ENCODE results near the gene RCOR2.
A peak's percentile ranks its signal among the peaks of the same experiment; 100 is the strongest.
"Not testable (repeated sequence)": the region's sequence is repeated elsewhere in the genome, so short reads cannot be mapped to it uniquely, and the experiment has no call there.

The RCOR2 gene

DNA sequence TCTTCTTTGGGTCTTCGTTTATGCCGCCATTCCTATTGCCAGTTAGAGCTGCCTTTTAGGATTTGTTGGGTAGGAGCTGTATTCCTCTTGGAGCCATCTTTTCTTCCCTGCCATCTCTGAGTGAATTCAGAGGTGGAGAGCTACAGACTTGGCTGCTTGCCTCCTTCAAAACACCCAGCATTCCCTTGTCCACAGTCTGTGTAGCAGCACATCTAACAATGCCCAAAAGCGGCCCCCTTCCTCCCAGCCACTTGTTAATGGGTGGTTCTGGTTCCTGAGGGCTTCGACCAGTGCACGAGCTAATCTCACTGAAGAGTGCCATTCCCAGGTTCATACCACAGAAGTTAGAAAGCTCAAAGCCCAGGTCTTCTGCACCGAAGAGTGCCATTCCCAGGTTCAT lies 40.3 kb downstream of the RCOR2 start:
- DNase-seq (ENCODE audit: low read depth) = no peak

GRCh38 chr11:63875506-63876065 lies 41.4 kb downstream of the RCOR2 start:
- no peak for DNase-seq (ENCODE audit: low read depth)

GRCh38 chr11:63874511-63874910 lies 42.5 kb downstream of the RCOR2 start:
- DNase-seq (ENCODE audit: low read depth) = no peak

DNA sequence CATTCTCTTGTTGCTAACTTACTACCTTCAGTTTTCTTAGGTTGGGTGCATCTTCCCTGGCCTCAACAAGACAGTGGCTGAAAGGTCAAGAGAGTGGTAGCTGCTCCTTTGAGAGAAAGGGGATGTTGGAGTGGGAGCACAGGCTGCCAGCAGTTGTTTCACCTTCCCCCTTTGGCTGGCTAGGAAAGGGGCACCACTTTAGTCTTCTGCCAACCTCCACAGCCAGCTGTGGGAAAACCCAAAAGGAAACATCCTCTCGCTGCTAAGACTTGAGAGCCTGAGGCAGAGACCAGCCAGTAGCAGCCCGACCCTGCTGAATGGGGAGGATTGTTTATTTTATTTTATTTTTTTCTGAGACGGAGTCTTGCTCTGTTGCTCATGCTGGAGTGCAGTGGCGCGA lies 43.7 kb downstream of the RCOR2 start:
- DNase-seq (ENCODE audit: low read depth) = no peak

GRCh38 chr11:63872800-63873197 lies 44.2 kb downstream of the RCOR2 start:
- DNase-seq (ENCODE audit: low read depth) = no peak

DNA sequence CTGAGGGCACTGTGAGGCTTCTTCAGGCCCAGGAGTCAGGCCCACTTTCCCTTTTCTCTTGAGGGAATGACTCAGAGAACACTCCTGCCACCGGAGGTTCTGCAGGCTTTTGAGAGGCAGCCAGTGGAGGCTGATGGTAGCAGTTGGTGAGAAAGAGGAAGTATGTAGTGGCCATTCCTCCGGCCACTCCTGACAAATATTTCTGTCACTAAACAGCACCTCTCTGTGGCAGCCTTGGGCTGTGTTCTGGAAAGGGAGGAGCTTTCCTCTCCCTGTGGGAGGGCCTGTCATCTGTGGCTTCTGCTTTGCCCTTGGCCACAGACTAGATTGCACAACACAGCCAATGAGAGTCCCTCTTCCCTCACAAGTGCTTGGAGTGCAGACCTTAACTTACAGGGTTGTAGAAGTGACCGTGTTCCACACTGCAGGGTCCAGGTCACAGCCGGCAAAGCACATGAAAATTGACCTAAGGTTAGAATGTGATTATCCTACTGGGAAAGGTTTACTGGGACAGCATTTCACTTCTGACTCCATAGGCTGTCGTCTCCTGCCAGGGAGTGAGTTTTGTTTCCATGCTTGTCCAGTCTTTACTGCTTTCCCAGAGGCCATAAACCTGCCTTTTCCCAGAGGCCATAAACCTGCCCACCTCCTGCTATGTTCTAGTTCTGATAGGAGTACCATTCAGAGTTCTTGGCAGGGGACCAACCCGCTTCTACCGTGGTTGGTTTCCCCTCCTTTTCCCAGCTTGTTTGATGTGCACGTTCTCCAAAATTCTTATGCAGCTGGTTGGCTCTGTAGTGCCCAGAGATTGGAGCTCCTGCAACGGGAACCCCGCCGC lies 44.8 kb downstream of the RCOR2 start:
- DNase-seq (ENCODE audit: low read depth) = peak; percentile 21

DNA sequence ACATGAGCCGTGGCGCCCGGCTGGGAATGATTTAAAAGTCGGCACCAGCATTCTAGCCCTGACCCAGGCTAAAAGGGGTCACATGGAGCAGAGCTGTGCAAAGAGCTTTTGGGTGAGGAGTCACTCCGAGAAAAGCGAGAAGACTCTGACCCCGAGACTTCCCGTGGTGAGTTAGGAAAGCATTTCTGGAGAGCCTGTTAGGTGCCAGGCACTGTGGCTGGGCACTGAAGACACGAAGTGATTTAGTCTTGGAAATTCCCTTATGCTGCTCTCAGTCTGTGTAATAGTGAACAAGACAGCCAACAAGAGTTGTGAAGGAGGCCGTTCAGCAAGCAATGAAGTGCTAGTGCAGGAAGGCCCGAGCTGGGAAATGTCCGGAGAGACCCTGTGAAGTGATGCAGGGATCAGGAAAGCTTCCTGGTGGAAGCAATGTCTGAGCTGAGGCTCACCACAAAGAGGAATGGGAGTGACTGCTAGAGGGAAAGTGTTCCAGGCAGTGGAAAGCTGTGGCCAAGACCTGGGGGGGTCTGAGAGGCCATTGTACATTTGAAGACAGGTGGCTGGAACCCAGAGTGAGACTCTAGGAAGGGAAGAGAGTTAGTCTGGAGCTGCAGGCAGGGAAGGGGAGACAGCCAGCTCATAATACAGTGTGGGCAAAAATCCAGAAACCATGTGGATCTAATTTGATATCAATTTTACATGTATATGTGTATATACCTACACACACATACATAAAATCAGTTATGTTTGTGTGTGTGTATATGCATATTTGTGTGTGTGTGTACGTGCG lies 46.4 kb downstream of the RCOR2 start:
- peak; percentile 5 for DNase-seq (ENCODE audit: low read depth)

GRCh38 chr11:63869683-63870082 lies 47.3 kb downstream of the RCOR2 start:
- DNase-seq (ENCODE audit: low read depth) = no peak

- DNase-seq (ENCODE audit: low read depth) = no peak
Measured at GRCh38 chr11:63869171-63869591, 47.8 kb downstream of the RCOR2 start.

- DNase-seq (ENCODE audit: low read depth) = no peak
Measured at GRCh38 chr11:63868399-63869064, 48.4 kb downstream of the RCOR2 start.

DNA sequence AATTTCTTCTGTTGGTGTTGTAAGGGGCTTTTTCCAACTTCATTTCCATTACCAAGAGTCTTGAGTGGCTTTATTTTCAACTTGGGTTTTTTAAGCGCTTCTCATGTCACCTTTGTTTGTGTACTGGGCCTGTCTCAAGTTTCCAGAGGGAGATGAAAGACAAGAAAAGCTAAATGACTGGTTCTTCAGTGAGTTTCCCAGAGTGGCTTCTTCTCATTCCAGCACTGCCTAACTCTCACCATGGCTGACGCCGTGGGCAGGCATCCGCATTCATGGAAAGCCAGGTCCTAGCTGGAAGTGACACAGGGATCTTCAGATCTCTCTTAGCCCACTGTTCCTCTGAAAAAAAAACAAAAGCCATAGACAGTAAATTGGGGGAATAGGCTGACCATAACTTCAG lies 49.5 kb downstream of the RCOR2 start:
- no peak for DNase-seq (ENCODE audit: low read depth)

DNA sequence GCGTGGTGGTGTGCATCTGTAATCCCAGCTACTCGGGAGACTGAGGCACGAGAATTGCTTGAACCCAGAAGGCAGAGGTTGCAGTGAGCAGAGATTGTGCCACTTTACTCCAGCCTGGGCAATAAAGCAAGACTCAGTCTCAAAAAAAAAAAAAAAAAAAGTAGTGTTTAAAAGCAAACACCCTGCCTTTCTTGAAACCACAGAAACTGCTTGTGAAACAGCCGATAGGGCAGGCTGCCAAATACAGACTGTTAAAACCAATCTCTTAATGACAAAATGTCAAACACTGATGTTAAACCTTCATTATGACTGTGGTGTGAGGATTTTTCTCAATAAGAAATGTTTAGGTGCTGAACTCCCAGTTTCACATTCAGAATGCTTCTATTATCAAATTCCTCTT lies 50.8 kb downstream of the RCOR2 start:
- peak; percentile 68 for DNase-seq (ENCODE audit: low read depth)

- DNase-seq (ENCODE audit: low read depth) = not testable (repeated sequence)
Measured at GRCh38 chr11:63863620-63864019, 53.3 kb downstream of the RCOR2 start.

DNA sequence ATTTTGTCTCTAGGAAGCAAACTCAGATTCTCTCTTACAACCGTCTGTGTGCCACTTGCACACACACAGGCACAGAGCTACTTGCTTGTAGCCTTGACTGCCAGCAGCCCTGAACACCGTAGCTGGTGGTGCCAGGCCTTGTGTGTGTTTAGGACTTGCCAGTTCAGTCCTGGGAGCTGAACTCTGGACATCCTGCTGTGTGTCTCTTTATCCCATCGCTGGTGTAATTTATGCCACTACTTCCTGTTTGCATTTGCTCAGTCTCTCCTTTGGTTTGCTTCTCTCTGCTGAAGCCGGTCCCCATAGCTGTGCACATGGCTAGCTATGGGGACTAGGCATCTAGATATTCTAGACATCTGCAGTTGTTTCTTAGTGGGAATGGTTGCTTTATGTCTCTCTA lies 54.0 kb downstream of the RCOR2 start:
- DNase-seq (ENCODE audit: low read depth) = no peak

Data from activated T-cell treated with anti-CD3 and anti-CD28 coated beads for 48 hours (primary cell).